Measurements from ENCODE around the gene C3orf18.

Gene C3orf18

GRCh38 chr3:50567386-50568167 lies at the start of gene C3orf18:
C3orf18 (minus strand) TSS chr3:50567747; CDS start chr3:50565699, 2,048 bp downstream.
- DNase-seq (peak; percentile 95 to 97), ATAC-seq (peak; percentile 81)
- Mint-ChIP-seq H3K27me3 (no peaks in the 10 kb centered on the region), H3K27ac (peak within 1 kb of the TSS; percentile 96 to 98), H3K9me3 (no peaks in the 10 kb centered on the region), H3K4me3 (peak within 1 kb of the TSS; percentile 99 to 100), H3K4me1 (peaks cover 77% of the 10 kb centered on the region)

- H3K4me1 Mint-ChIP-seq = peaks cover 72% of the 10 kb centered on the region
- no peaks in the 10 kb centered on the region for H3K27me3 Mint-ChIP-seq
- no peaks in the 10 kb centered on the region for H3K9me3 Mint-ChIP-seq
- H3K27ac Mint-ChIP-seq = peak overlapping the region; percentile 85 to 89
- peak overlapping the region; percentile 89 to 99 for H3K4me3 Mint-ChIP-seq
- DNase-seq (peak; percentile 98), ATAC-seq (peak; percentile 63)
Observed at GRCh38 chr3:50616770-50617095, 49.2 kb upstream of the C3orf18 start.

GRCh38 chr3:50616003-50616769 lies 48.6 kb upstream of the C3orf18 start:
- peak overlapping the region; percentile 85 to 89 for H3K27ac Mint-ChIP-seq
- peaks cover 67% of the 10 kb centered on the region for H3K4me1 Mint-ChIP-seq
- ATAC-seq = peak; percentile 26
- peak; percentile 81 to 85 for DNase-seq
- H3K9me3 Mint-ChIP-seq = no peaks in the 10 kb centered on the region
- no peaks in the 10 kb centered on the region for H3K27me3 Mint-ChIP-seq
- peak overlapping the region; percentile 89 to 99 for H3K4me3 Mint-ChIP-seq

DNA sequence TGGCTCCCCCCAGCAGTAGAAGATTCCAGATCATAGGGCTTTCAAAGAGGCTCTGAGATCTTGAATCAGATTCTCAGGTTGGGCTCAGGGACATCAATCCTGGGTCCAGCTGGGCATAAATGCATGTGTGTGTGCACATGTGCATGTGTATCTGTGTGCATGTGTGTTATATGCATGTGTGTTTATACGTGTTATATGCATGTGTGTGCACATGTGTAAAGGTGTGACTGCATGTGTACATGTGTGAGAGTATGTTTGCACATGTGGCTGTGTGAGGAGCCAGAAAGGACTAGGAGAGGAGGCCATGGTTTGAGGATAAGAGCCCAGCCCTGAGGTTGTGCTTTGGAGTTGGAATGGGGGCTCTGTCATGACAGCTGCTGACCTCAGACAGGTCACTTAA lies 47.6 kb upstream of the C3orf18 start:
- H3K9me3 Mint-ChIP-seq = no peaks in the 10 kb centered on the region
- H3K4me3 Mint-ChIP-seq = peak overlapping the region; percentile 89 to 99
- H3K27me3 Mint-ChIP-seq = no peaks in the 10 kb centered on the region
- peaks cover 57% of the 10 kb centered on the region for H3K4me1 Mint-ChIP-seq
- H3K27ac Mint-ChIP-seq = no peak overlapping the region
- ATAC-seq = no peak
- no peak for DNase-seq

DNA sequence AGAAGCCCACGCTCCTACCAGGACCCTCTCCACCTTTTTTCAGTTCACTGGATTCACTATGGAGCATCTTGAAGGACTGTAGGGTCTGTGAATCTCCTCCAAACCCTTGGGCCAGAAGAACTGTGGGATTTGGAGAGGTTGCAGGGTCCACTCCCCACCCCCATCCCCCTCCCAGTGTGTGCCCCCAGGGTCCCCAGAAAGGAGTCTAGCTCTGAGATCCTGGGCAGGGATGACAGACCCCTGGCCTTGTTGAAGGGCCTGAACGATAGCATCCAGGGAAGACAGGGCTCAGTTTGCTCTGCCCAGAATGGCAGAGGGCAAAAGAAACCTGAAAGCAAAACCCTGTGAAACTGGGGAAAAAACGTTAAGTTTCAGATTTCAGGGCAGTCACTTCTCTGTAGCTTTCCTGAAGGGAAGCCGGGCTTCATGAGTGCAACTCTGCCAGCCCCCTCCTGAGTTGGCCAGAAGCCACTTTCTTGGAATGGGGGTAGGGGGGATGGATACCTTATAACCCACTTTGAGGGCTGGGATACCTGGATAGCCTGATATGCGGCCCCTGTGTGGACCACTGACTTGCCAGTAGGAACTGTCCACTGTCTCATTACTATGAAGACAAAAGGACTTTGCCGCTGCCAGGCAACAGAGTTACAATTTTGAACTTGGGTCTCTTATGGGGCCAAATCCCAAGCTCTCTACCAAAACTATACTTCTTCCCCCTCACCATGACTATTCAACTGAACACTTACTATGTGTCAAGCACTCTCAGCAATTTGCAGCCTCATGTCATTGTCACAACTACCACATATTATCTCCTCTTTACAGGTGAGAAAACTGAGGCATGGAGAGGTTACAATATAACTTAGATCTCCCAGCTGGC lies 45.7 kb upstream of the C3orf18 start:
- Mint-ChIP-seq H3K27me3 (no peaks in the 10 kb centered on the region), H3K27ac (peak overlapping the region; percentile 98 to 100), H3K9me3 (no peaks in the 10 kb centered on the region), H3K4me1 (peaks cover 37% of the 10 kb centered on the region), H3K4me3 (peak overlapping the region; percentile 89 to 99)
- DNase-seq (no peak), ATAC-seq (no peak)

- Mint-ChIP-seq H3K27ac (peak overlapping the region; percentile 98 to 100), H3K27me3 (no peaks in the 10 kb centered on the region), H3K4me1 (peaks cover 33% of the 10 kb centered on the region), H3K4me3 (peak overlapping the region; percentile 89 to 99), H3K9me3 (no peaks in the 10 kb centered on the region)
- DNase-seq (no peak), ATAC-seq (no peak)
Observed at GRCh38 chr3:50612234-50612882, 44.8 kb upstream of the C3orf18 start.

DNA sequence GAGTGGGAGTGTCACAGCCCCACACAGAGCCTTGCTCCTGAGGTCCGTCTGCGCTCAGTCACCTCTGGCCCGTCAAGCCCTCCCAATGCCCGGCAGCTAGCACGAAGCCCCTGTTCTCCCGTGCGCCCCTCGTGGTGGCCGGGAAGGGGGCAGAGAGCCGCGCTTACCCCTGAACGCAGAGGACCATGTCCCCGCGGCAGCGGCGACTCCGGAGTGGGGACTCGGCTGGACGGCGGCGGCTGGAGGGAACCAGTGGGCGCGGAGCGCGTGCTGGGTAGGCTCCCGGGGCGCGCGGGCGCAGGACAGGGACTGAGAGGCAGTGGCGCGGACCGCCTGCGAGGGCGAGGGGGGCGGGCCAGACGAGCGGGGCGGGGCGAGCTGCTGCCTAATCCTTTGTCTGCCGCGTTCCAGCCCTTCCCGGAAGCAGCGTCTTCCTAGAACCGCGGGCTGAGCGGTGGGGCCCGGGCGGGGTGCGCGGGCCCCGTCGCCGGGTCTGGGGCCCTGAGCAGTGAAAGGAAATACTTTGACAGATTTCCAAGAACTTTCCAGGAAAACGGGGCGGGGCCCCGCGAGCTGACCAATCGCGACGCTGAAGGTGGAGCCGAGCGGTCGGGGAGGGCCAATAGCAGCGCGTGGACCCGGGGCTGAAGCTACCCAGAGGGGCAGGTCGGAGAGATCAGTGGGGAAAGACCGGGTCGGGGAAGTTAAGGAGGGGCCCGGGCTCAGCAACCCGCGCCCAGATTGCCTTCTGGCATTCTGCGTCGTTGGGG lies 44.1 kb upstream of the C3orf18 start, which contains the start of gene CISH:
CISH (minus strand) TSS at position 311 of the 770 bp plus-strand sequence; CDS start at position 187, 124 bp downstream.
- Mint-ChIP-seq H3K27me3 (no peaks in the 10 kb centered on the region), H3K9me3 (no peaks in the 10 kb centered on the region), H3K27ac (peak within 1 kb of the TSS; percentile 98 to 100), H3K4me1 (peaks cover 33% of the 10 kb centered on the region), H3K4me3 (peak within 1 kb of the TSS; percentile 89 to 99)
- DNase-seq (peak; percentile 98 to 99), ATAC-seq (peak; percentile 81)

DNA sequence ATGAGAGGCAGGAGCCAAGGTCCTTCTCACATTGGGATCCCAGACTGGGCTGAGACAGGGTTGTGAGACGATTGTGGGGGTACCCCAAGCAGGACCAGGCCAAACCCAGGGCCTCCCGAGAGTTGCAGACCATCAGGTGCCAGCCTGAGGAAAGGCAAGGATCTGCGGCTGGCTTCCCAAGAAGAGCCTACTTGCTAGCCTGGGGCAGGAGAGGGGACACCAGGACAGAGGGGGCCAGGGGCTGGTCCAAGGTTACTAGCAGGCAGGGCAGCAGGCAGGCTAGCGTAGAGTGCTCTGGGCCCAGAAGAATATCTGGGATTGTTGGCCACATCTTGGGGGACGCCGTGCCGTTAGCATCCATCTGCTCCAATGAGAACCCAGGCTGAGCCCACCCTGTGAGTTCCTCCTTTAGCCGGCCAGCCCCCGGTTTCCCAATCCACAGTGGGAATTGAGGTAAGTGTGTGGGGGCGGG lies 43.5 kb upstream of the C3orf18 start:
- no peak for DNase-seq
- peak overlapping the region; percentile 97 to 100 for H3K27ac Mint-ChIP-seq
- peaks cover 29% of the 10 kb centered on the region for H3K4me1 Mint-ChIP-seq
- no peaks in the 10 kb centered on the region for H3K27me3 Mint-ChIP-seq
- no peaks in the 10 kb centered on the region for H3K9me3 Mint-ChIP-seq
- ATAC-seq = no peak
- H3K4me3 Mint-ChIP-seq = peak overlapping the region; percentile 89 to 99

- no peaks in the 10 kb centered on the region for H3K27me3 Mint-ChIP-seq
- DNase-seq (peak in 1 of 2 donors; percentile 56), ATAC-seq (no peak)
- H3K4me3 Mint-ChIP-seq = peak overlapping the region; percentile 89 to 99
- peaks cover 29% of the 10 kb centered on the region for H3K4me1 Mint-ChIP-seq
- peak overlapping the region; percentile 97 to 100 for H3K27ac Mint-ChIP-seq
- H3K9me3 Mint-ChIP-seq = no peaks in the 10 kb centered on the region
Observed at GRCh38 chr3:50610181-50610971, 42.8 kb upstream of the C3orf18 start.

- Mint-ChIP-seq H3K4me3 (peak overlapping the region; percentile 89 to 99), H3K27me3 (no peaks in the 10 kb centered on the region), H3K4me1 (peaks cover 29% of the 10 kb centered on the region), H3K27ac (peak overlapping the region; percentile 97 to 100), H3K9me3 (no peaks in the 10 kb centered on the region)
- no peak for ATAC-seq
- peak in 1 of 2 donors; percentile 30 for DNase-seq
Observed at GRCh38 chr3:50609763-50610085, 42.2 kb upstream of the C3orf18 start.

- peak overlapping the region; percentile 89 to 99 for H3K4me3 Mint-ChIP-seq
- H3K27ac Mint-ChIP-seq = peak overlapping the region; percentile 97 to 100
- no peaks in the 10 kb centered on the region for H3K9me3 Mint-ChIP-seq
- DNase-seq (no peak), ATAC-seq (no peak)
- H3K27me3 Mint-ChIP-seq = no peaks in the 10 kb centered on the region
- H3K4me1 Mint-ChIP-seq = peaks cover 29% of the 10 kb centered on the region
Observed at GRCh38 chr3:50609071-50609762, 41.7 kb upstream of the C3orf18 start.

GRCh38 chr3:50608278-50608677 lies 40.7 kb upstream of the C3orf18 start:
- Mint-ChIP-seq H3K27me3 (no peaks in the 10 kb centered on the region), H3K27ac (peak overlapping the region; percentile 97 to 100), H3K4me3 (peak overlapping the region; percentile 89 to 99), H3K4me1 (peaks cover 35% of the 10 kb centered on the region), H3K9me3 (no peaks in the 10 kb centered on the region)
- ATAC-seq = no peak
- DNase-seq = no peak

Data from stimulated activated naive CD8-positive, alpha-beta T cell treated with anti-CD3 and anti-CD28 coated beads, Interleukin-15, amount 100 ng/mL, for 72 hours (primary cell).